Measurements from ENCODE around the gene PHACTR1. TPM values are rescaled to one million over a fixed set of nuclear protein-coding genes. Genes with fewer than 3 reads are reported as not detected.

The PHACTR1 gene
- polyA plus RNA-seq, 3 donors = 6.1 to 26.9 (median 7.6) TPM

DNA sequence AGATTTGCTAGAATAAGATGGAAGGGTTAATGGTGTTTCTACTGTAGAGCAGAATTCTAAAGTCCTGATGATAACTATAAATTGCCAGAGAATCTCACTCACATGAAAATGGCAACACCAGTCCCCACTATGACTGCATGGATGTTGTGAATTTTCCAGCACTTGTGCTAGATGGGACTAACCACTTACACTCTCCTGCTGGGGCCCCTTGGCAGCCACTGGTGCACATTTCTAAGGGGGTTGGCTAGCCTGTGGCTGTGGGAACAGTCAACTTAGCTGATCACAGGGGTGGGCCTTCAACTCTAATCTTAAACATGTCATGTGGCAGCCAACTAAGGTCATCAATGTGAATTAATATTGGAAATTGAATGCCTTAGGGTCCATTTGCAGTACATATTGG lies 271.2 kb downstream of the PHACTR1 start:
- Mint-ChIP-seq H3K4me1 (no peaks in the 10 kb centered on the region), H3K9me3 (peaks cover 0 to 7% (median 3%) of the 10 kb centered on the region in 7 donors), H3K27me3 (ENCODE audit: low read depth in 3 of 3) (no peaks in the 10 kb centered on the region), H3K4me3 (no peak overlapping the region), H3K36me3 (no peaks in the 10 kb centered on the region), H3K27ac (no peak overlapping the region)
- no peak overlapping the region for H3K4me2 ChIP-seq (replicated peaks; ENCODE audit: extremely low read depth, low read length, poor library complexity, severe bottlenecking)
- no peak overlapping the region for H3K27ac ChIP-seq (ENCODE audit: low read depth in 1 of 2, low read length in 2 of 2)
- no peak overlapping the region for H3K4me3 ChIP-seq (replicated peaks in 1 of 3; ENCODE audit: low read depth in 2 of 3, low read length in 3 of 3)
- H3K27me3 ChIP-seq (ENCODE audit: control insufficient read depth in 2 of 2, insufficient read depth in 2 of 2, low read length in 2 of 2) = no peaks in the 10 kb centered on the region
- no peak for DNase-seq
- no peak overlapping the region for H3K9ac ChIP-seq (ENCODE audit: insufficient read depth, low read length, poor library complexity, severe bottlenecking)
- TF ChIP-seq, protein P1, sequence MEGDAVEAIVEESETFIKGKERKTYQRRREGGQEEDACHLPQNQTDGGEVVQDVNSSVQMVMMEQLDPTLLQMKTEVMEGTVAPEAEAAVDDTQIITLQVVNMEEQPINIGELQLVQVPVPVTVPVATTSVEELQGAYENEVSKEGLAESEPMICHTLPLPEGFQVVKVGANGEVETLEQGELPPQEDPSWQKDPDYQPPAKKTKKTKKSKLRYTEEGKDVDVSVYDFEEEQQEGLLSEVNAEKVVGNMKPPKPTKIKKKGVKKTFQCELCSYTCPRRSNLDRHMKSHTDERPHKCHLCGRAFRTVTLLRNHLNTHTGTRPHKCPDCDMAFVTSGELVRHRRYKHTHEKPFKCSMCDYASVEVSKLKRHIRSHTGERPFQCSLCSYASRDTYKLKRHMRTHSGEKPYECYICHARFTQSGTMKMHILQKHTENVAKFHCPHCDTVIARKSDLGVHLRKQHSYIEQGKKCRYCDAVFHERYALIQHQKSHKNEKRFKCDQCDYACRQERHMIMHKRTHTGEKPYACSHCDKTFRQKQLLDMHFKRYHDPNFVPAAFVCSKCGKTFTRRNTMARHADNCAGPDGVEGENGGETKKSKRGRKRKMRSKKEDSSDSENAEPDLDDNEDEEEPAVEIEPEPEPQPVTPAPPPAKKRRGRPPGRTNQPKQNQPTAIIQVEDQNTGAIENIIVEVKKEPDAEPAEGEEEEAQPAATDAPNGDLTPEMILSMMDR (IDR thresholded peaks at IDR 0.05) = no peak
- intact Hi-C loops (cut with micrococcal nuclease) = no loop called here
- no peaks in the 10 kb centered on the region for H3K79me2 ChIP-seq (ENCODE audit: insufficient read depth, low read length)
- no peaks in the 10 kb centered on the region for H4K20me1 ChIP-seq (ENCODE audit: insufficient read depth, low read length)
- no peaks in the 10 kb centered on the region for H3K4me1 ChIP-seq (ENCODE audit: control insufficient read depth in 1 of 2, insufficient read depth in 2 of 2, low read length in 2 of 2)
- H3K36me3 ChIP-seq (replicated peaks in 1 of 2; ENCODE audit: control insufficient read depth in 1 of 2, insufficient read depth in 2 of 2, low read length in 2 of 2) = no peaks in the 10 kb centered on the region
- H2AFZ ChIP-seq (ENCODE audit: insufficient read depth, low read depth, low read length, poor library complexity, severe bottlenecking) = no peak overlapping the region
- no peaks in the 10 kb centered on the region for H3K9me3 ChIP-seq (replicated peaks in 1 of 2; ENCODE audit: control insufficient read depth in 1 of 2, insufficient read depth in 1 of 2, low read length in 2 of 2)

- Histone ChIP-seq H2AFZ (ENCODE audit: insufficient read depth, low read depth, low read length, poor library complexity, severe bottlenecking) (no peak overlapping the region), H3K9ac (ENCODE audit: insufficient read depth, low read length, poor library complexity, severe bottlenecking) (no peak overlapping the region), H3K9me3 (replicated peaks in 1 of 2; ENCODE audit: control insufficient read depth in 1 of 2, insufficient read depth in 1 of 2, low read length in 2 of 2) (no peaks in the 10 kb centered on the region), H3K79me2 (ENCODE audit: insufficient read depth, low read length) (no peaks in the 10 kb centered on the region), H3K4me3 (replicated peaks in 1 of 3; ENCODE audit: low read depth in 2 of 3, low read length in 3 of 3) (no peak overlapping the region), H4K20me1 (ENCODE audit: insufficient read depth, low read length) (no peaks in the 10 kb centered on the region), H3K36me3 (replicated peaks in 1 of 2; ENCODE audit: control insufficient read depth in 1 of 2, insufficient read depth in 2 of 2, low read length in 2 of 2) (no peaks in the 10 kb centered on the region), H3K4me1 (ENCODE audit: control insufficient read depth in 1 of 2, insufficient read depth in 2 of 2, low read length in 2 of 2) (no peaks in the 10 kb centered on the region), H3K27ac (ENCODE audit: low read depth in 1 of 2, low read length in 2 of 2) (no peak overlapping the region), H3K27me3 (ENCODE audit: control insufficient read depth in 2 of 2, insufficient read depth in 2 of 2, low read length in 2 of 2) (no peaks in the 10 kb centered on the region), H3K4me2 (replicated peaks; ENCODE audit: extremely low read depth, low read length, poor library complexity, severe bottlenecking) (no peak overlapping the region)
- peaks cover 0 to 7% (median 3%) of the 10 kb centered on the region in 7 donors for H3K9me3 Mint-ChIP-seq
- no peaks in the 10 kb centered on the region for H3K36me3 Mint-ChIP-seq
- no peaks in the 10 kb centered on the region for H3K27me3 Mint-ChIP-seq (ENCODE audit: low read depth in 3 of 3)
- intact Hi-C loops (cut with micrococcal nuclease) = no loop called here
- no peak overlapping the region for H3K4me3 Mint-ChIP-seq
- DNase-seq = no peak
- WGBS (ENCODE audit: insufficient coverage) = 98% methylated on average over 7 of the region's 7 CpGs
- no peaks in the 10 kb centered on the region for H3K4me1 Mint-ChIP-seq
- H3K27ac Mint-ChIP-seq = peak overlapping the region in 1 of 7 donors; percentile 43
- TF ChIP-seq, protein P1 (IDR thresholded peaks at IDR 0.05) = no peak
Measured at GRCh38 chr6:12990162-12990561, 273.6 kb downstream of the PHACTR1 start.

Measured in CD14-positive monocyte (primary cell).